NCI-H2029 (cell line): ENCODE results near the gene LIPC.

Experiments used
- DNase-seq: peaks from one replicate; lab custom pipeline; 2025; lab: John Stamatoyannopoulos, UW

LIPC gene

GRCh38 chr15:58538225-58538727 lies 106.5 kb downstream of the LIPC start:
- no peak for DNase-seq

GRCh38 chr15:58538901-58539300 lies 107.1 kb downstream of the LIPC start:
- no peak for DNase-seq

GRCh38 chr15:58539548-58539947 lies 107.8 kb downstream of the LIPC start:
- DNase-seq, result no peak

- no peak for DNase-seq
These were observed 109.8 kb downstream of the LIPC start for GRCh38 chr15:58541410-58542087.

GRCh38 chr15:58543664-58544335 lies 112.0 kb downstream of the LIPC start:
- DNase-seq, result no peak

GRCh38 chr15:58544756-58545155 lies 113.0 kb downstream of the LIPC start:
- DNase-seq, result no peak

GRCh38 chr15:58545307-58546065 lies 113.7 kb downstream of the LIPC start:
- no peak for DNase-seq

GRCh38 chr15:58546066-58546591 lies 114.3 kb downstream of the LIPC start:
- no peak for DNase-seq

- peak; percentile 3 for DNase-seq
These were observed 115.1 kb downstream of the LIPC start for GRCh38 chr15:58546635-58547627.

- no peak for DNase-seq
These were observed 116.0 kb downstream of the LIPC start for GRCh38 chr15:58547628-58548307.

- no peak for DNase-seq
These were observed 116.7 kb downstream of the LIPC start for GRCh38 chr15:58548308-58549012.

- DNase-seq, result no peak
These were observed 117.4 kb downstream of the LIPC start for GRCh38 chr15:58549013-58549784.

GRCh38 chr15:58549785-58550074 lies 117.9 kb downstream of the LIPC start:
- no peak for DNase-seq

GRCh38 chr15:58551084-58551763 lies 119.4 kb downstream of the LIPC start:
- DNase-seq, result no peak

- DNase-seq, result no peak
These were observed 120.1 kb downstream of the LIPC start for GRCh38 chr15:58551764-58552504.

- no peak for DNase-seq
These were observed 120.9 kb downstream of the LIPC start for GRCh38 chr15:58552505-58553364.

GRCh38 chr15:58553365-58553918 lies 121.7 kb downstream of the LIPC start:
- DNase-seq, result no peak
